Activated CD8-positive, alpha-beta T cell treated with anti-CD3 and anti-CD28 coated beads, Interleukin-2, amount 10 ng/mL, durations not matched to agents 7 days and 5 days (primary cell): ENCODE data around the gene C22orf39. TPM values are rescaled to one million over a fixed set of nuclear protein-coding genes. Genes with fewer than 3 reads are reported as not detected.

Experiments
- ATAC-seq: fragments of 150-1000 bp; cut with Tn5 transposase; one replicate; pipeline ENCODE4 v1.10.0; 2021; ENCODE audit warnings: moderate library complexity
- CTCF ChIA-PET: fragments of 350-600 bp; sonication (Branson Sonifier 250); formaldehyde crosslinking; loops from one replicate; lab custom pipeline; 2021; ENCODE audit warnings: antibody characterized with exemption; lab: Charles Lee
- POLR2A ChIA-PET: fragments of 350-600 bp; sonication (Branson Sonifier 250); formaldehyde crosslinking; loops from one replicate; lab custom pipeline; 2021; ENCODE audit warnings: antibody characterized with exemption; lab: Charles Lee
- DNase-seq: peaks from one replicate; pipeline ENCODE4 v3.0.0-alpha.2; 2020
- H3K27ac Mint-ChIP-seq: one replicate; pipeline ENCODE4 v1.8.0; 2021; ENCODE audit warnings: mild to moderate bottlenecking, mixed read lengths
- H3K27me3 Mint-ChIP-seq: one replicate; pipeline ENCODE4 v1.8.0; 2021; ENCODE audit warnings: low read depth, mixed read lengths
- H3K36me3 Mint-ChIP-seq: one replicate; pipeline ENCODE4 v1.8.0; 2021; ENCODE audit warnings: low read depth, mixed read lengths
- H3K4me1 Mint-ChIP-seq: one replicate; pipeline ENCODE4 v1.8.0; 2021; ENCODE audit warnings: low read depth, mixed read lengths
- H3K4me3 Mint-ChIP-seq: one replicate; pipeline ENCODE4 v1.8.0; 2021; ENCODE audit warnings: mild to moderate bottlenecking, mixed read lengths
- H3K9me3 Mint-ChIP-seq: one replicate; pipeline ENCODE4 v1.8.0; 2022; ENCODE audit warnings: mixed read lengths; ENCODE audit not compliant: insufficient read depth
- total RNA-seq, 2 experiments: library from RNA; stranded (reverse); gene quantifications; one replicate each; pipeline ENCODE4 v1.2.3, GENCODE V29; 2021

C22orf39 gene
- total RNA-seq, 2 experiments from 2014 or later = 33.9 to 35.0 TPM

- H3K4me1 Mint-ChIP-seq = peaks cover 2% of the 10 kb centered on the region
- no peaks in the 10 kb centered on the region for H3K27me3 Mint-ChIP-seq
- ChIA-PET POLR2A (interaction anchor here (0.6 to 1.0 kb wide), 3 partner anchors 9 to 40 kb away, joined by 3 read pairs; no protein-coding TSS in a partner anchor), CTCF (no interaction called here)
- no peak overlapping the region for H3K4me3 Mint-ChIP-seq
- no peak overlapping the region for H3K27ac Mint-ChIP-seq
- peaks cover 46% of the 10 kb centered on the region for H3K36me3 Mint-ChIP-seq
- ATAC-seq = no peak
- H3K9me3 Mint-ChIP-seq = no peaks in the 10 kb centered on the region
- DNase-seq = no peak
These were observed 53.0 kb downstream of the C22orf39 start for GRCh38 chr22:19394274-19395050.

GRCh38 chr22:19393704-19394103 lies 53.8 kb downstream of the C22orf39 start:
- ATAC-seq = no peak
- CTCF ChIA-PET = no interaction called here

More at GRCh38 chr22:19393704-19394103, 53.8 kb downstream of the C22orf39 start:
- POLR2A ChIA-PET = interaction anchor here (0.7 to 1.0 kb wide), 2 partner anchors 10 to 39 kb away, joined by 3 read pairs; no protein-coding TSS in a partner anchor
- no peaks in the 10 kb centered on the region for H3K4me1 Mint-ChIP-seq
- H3K36me3 Mint-ChIP-seq = peaks cover 50% of the 10 kb centered on the region
- no peaks in the 10 kb centered on the region for H3K9me3 Mint-ChIP-seq
- no peak for DNase-seq
- H3K4me3 Mint-ChIP-seq = no peak overlapping the region
- H3K27me3 Mint-ChIP-seq = no peaks in the 10 kb centered on the region
- no peak overlapping the region for H3K27ac Mint-ChIP-seq

Other genes starting within 250 kb of the C22orf39 start
- gene CLTCL1, start 156.0 kb downstream of the C22orf39 start, total RNA-seq = under 1 TPM; 0.44 to 0.58 TPM
- gene HIRA, start 16.0 kb downstream of the C22orf39 start, total RNA-seq = 10 to 100 TPM; 47.0 to 48.1 TPM
- 10 to 100 TPM; 26.8 to 29.5 TPM for gene MRPL40, start 15.2 kb downstream of the C22orf39 start, total RNA-seq
- 10 to 100 TPM; 94.3 to 97.2 TPM for gene UFD1, start 31.5 kb upstream of the C22orf39 start, total RNA-seq
- 10 to 100 TPM; 90.2 to 94.3 TPM for gene CDC45, start 32.2 kb upstream of the C22orf39 start, total RNA-seq
- gene CLDN5, start 76.7 kb upstream of the C22orf39 start, total RNA-seq = not detected